ENCODE data around the gene AAMDC.

DNA sequence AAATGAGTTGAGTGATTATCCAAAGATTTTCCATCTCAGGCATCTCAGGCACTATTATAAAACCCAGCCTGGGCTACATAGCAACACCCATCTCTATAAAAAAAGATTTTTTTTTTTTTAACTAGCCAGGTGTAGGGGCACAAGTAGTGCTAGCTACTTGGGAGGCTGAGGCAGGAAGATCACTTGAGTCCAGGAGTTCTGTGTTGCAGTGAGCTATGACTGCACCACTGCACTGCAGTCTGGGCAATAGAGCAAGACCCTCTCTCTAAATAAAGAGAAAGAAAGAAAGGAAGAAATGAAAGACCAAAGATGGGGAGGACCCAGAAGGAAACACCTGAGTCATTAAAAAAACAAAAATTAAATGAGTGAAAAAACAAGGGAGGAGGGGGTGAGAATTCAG lies 14.5 kb upstream of the AAMDC start:
- no peak for TF ChIP-seq FOXK2 (IDR thresholded peaks at IDR 0.05)
- TF ChIP-seq FOXM1 (IDR thresholded peaks at IDR 0.05; ENCODE audit: borderline replicate concordance), result no peak
- no peak for TF ChIP-seq L3MBTL2 (conservative IDR thresholded peaks at IDR 0.05)
- no peak for TF ChIP-seq FOXA1 (IDR thresholded peaks at IDR 0.05)
- no peak for TF ChIP-seq SP1 (IDR thresholded peaks at IDR 0.05)
- no peak for TF ChIP-seq BHLHE40 (IDR thresholded peaks at IDR 0.05; ENCODE audit: borderline replicate concordance)
- TF ChIP-seq, protein P1, sequence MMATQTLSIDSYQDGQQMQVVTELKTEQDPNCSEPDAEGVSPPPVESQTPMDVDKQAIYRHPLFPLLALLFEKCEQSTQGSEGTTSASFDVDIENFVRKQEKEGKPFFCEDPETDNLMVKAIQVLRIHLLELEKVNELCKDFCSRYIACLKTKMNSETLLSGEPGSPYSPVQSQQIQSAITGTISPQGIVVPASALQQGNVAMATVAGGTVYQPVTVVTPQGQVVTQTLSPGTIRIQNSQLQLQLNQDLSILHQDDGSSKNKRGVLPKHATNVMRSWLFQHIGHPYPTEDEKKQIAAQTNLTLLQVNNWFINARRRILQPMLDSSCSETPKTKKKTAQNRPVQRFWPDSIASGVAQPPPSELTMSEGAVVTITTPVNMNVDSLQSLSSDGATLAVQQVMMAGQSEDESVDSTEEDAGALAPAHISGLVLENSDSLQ (IDR thresholded peaks at IDR 0.05), result no peak
- TF ChIP-seq ELF4 (IDR thresholded peaks at IDR 0.05), result no peak
- no peak for TF ChIP-seq ARNT (IDR thresholded peaks at IDR 0.05)
- no peak for TF ChIP-seq SUZ12 (IDR thresholded peaks at IDR 0.05)
- no peak for TF ChIP-seq LEF1 (IDR thresholded peaks at IDR 0.05; ENCODE audit: borderline replicate concordance)
- TF ChIP-seq TARDBP (IDR thresholded peaks at IDR 0.05), result no peak

Data from HEK293T (cell line).